ENCODE measurements around the gene C5orf58.

C5orf58 gene

DNA sequence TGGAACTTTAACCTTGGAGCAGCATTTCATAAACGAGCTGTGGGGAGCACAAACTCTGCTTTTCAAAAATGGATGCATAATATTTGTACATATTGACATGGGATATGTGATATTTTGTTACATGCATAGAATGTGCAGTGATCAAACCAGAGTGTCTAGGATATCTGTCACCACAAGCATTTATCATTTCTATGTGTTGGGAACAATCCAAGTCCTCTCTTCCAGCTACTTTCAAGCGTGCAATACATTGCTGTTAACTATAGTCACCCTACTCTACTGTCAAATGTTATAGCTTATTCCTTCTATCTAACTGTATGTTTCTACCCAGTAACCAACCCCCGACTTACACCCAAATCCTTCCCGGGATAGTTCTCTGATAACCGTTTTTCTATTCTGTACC, 15.0 kb upstream of the C5orf58 start:
- H2BK15ac ChIP-seq (ENCODE audit: low read depth, poor library complexity, severe bottlenecking) = no peak overlapping the region
- no peak overlapping the region for H2BK120ac ChIP-seq (ENCODE audit: low read depth, low read length)
- 99% methylated on average over 5 of the region's 5 CpGs for WGBS
- no peak overlapping the region for H3K27ac ChIP-seq (ENCODE audit: low read length, poor library complexity, severe bottlenecking)
- no peak overlapping the region for H4K91ac ChIP-seq (ENCODE audit: low read length)
- no peak overlapping the region for H3K9ac ChIP-seq (ENCODE audit: low read length)
- no peaks in the 10 kb centered on the region for H3K27me3 ChIP-seq (ENCODE audit: control insufficient read depth in 1 of 2, insufficient read depth in 1 of 2, low read length in 2 of 2)
- peaks cover 4% of the 10 kb centered on the region for H3K4me1 ChIP-seq (ENCODE audit: control insufficient read depth, insufficient read depth, low read depth, low read length)
- H3K14ac ChIP-seq (ENCODE audit: low read length in 2 of 2) = no peak overlapping the region
- H2AK5ac ChIP-seq (ENCODE audit: low read length, severe bottlenecking) = no peak overlapping the region
- no peak overlapping the region for H3K4ac ChIP-seq (ENCODE audit: low read depth in 1 of 2, low read length in 2 of 2)
- H2AFZ ChIP-seq (ENCODE audit: low read depth, low read length) = no peak overlapping the region
- H3K18ac ChIP-seq (ENCODE audit: low read depth in 1 of 2, low read length in 2 of 2) = no peak overlapping the region
- no peak overlapping the region for H2BK5ac ChIP-seq (ENCODE audit: low read depth, low read length, poor library complexity, severe bottlenecking)
- no peak for DNase-seq
- H3K9me3 ChIP-seq (ENCODE audit: control insufficient read depth, low read length) = no peaks in the 10 kb centered on the region
- H4K8ac ChIP-seq (ENCODE audit: low read length) = no peak overlapping the region
- H2BK12ac ChIP-seq (ENCODE audit: low read length in 2 of 2) = no peak overlapping the region
- no peaks in the 10 kb centered on the region for H3K79me1 ChIP-seq (replicated peaks; ENCODE audit: low read length, poor library complexity, severe bottlenecking)
- H3K4me3 ChIP-seq (ENCODE audit: insufficient read depth in 1 of 2, low read depth in 1 of 2, low read length in 2 of 2) = no peak overlapping the region
- H3K23ac ChIP-seq (ENCODE audit: low read length in 2 of 2) = no peak overlapping the region
- H3K36me3 ChIP-seq (ENCODE audit: control insufficient read depth in 1 of 2, insufficient read depth in 2 of 2, low read depth in 1 of 2, low read length in 2 of 2) = no peaks in the 10 kb centered on the region
- H3K4me2 ChIP-seq (ENCODE audit: low read length, poor library complexity, severe bottlenecking) = no peak overlapping the region

DNA sequence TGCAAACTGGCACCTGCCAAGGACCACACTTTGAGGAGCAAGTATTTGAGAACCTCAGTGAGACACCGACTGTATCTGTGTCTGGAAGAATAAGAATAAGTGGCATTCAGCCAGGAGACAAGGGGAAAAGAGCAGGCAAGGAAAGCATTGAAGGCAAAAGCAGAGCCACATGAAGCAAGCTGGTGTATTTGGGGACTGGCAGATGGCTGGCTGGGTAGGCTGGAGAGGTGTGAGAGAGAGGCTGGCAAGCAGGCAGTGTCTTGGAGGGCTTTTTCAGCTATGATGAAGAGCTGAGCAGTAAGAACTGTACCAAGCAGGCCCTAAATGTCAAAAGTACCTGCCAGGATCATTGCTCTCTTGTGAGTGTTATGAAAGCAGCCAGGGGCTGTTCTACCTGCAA, 14.1 kb upstream of the C5orf58 start:
- Histone ChIP-seq H3K4me1 (ENCODE audit: control insufficient read depth, insufficient read depth, low read depth, low read length) (peaks cover 4% of the 10 kb centered on the region), H2AFZ (ENCODE audit: low read depth, low read length) (no peak overlapping the region), H3K4ac (ENCODE audit: low read depth in 1 of 2, low read length in 2 of 2) (no peak overlapping the region), H4K8ac (ENCODE audit: low read length) (no peak overlapping the region), H3K36me3 (ENCODE audit: control insufficient read depth in 1 of 2, insufficient read depth in 2 of 2, low read depth in 1 of 2, low read length in 2 of 2) (no peaks in the 10 kb centered on the region), H2BK15ac (ENCODE audit: low read depth, poor library complexity, severe bottlenecking) (no peak overlapping the region), H2BK120ac (ENCODE audit: low read depth, low read length) (no peak overlapping the region), H3K27me3 (ENCODE audit: control insufficient read depth in 1 of 2, insufficient read depth in 1 of 2, low read length in 2 of 2) (no peaks in the 10 kb centered on the region), H3K23ac (ENCODE audit: low read length in 2 of 2) (no peak overlapping the region), H3K79me1 (replicated peaks; ENCODE audit: low read length, poor library complexity, severe bottlenecking) (no peaks in the 10 kb centered on the region), H3K4me3 (ENCODE audit: insufficient read depth in 1 of 2, low read depth in 1 of 2, low read length in 2 of 2) (no peak overlapping the region), H4K91ac (ENCODE audit: low read length) (peak overlapping the region; percentile 86), H3K9ac (ENCODE audit: low read length) (no peak overlapping the region), H3K9me3 (ENCODE audit: control insufficient read depth, low read length) (no peaks in the 10 kb centered on the region), H3K18ac (ENCODE audit: low read depth in 1 of 2, low read length in 2 of 2) (peak overlapping the region; percentile 46 to 83), H2BK12ac (ENCODE audit: low read length in 2 of 2) (peak overlapping the region; percentile 12 to 97), H2BK5ac (ENCODE audit: low read depth, low read length, poor library complexity, severe bottlenecking) (no peak overlapping the region), H3K4me2 (ENCODE audit: low read length, poor library complexity, severe bottlenecking) (no peak overlapping the region), H3K27ac (ENCODE audit: low read length, poor library complexity, severe bottlenecking) (no peak overlapping the region), H3K14ac (ENCODE audit: low read length in 2 of 2) (peak overlapping the region in 1 of 2 experiments; percentile 53), H2AK5ac (ENCODE audit: low read length, severe bottlenecking) (no peak overlapping the region)
- WGBS = 73% methylated on average over 1 of the region's 1 CpG
- no peak for DNase-seq

GRCh38 chr5:170219615-170220014, 13.2 kb upstream of the C5orf58 start:
- H3K79me1 ChIP-seq (replicated peaks; ENCODE audit: low read length, poor library complexity, severe bottlenecking) = no peaks in the 10 kb centered on the region
- H3K14ac ChIP-seq (ENCODE audit: low read length in 2 of 2) = no peak overlapping the region
- DNase-seq = peak; percentile 86
- H2AK5ac ChIP-seq (ENCODE audit: low read length, severe bottlenecking) = no peak overlapping the region
- peak overlapping the region; percentile 30 for H3K9ac ChIP-seq (ENCODE audit: low read length)
- H2AFZ ChIP-seq (ENCODE audit: low read depth, low read length) = no peak overlapping the region
- H3K9me3 ChIP-seq (ENCODE audit: control insufficient read depth, low read length) = no peaks in the 10 kb centered on the region
- WGBS = 0% methylated on average over 1 of the region's 2 CpGs
- H3K4me3 ChIP-seq (ENCODE audit: insufficient read depth in 1 of 2, low read depth in 1 of 2, low read length in 2 of 2) = no peak overlapping the region
- H3K4me2 ChIP-seq (ENCODE audit: low read length, poor library complexity, severe bottlenecking) = no peak overlapping the region
- no peak overlapping the region for H3K23ac ChIP-seq (ENCODE audit: low read length in 2 of 2)
- H4K91ac ChIP-seq (ENCODE audit: low read length) = no peak overlapping the region
- no peak overlapping the region for H2BK12ac ChIP-seq (ENCODE audit: low read length in 2 of 2)
- no peaks in the 10 kb centered on the region for H3K27me3 ChIP-seq (ENCODE audit: control insufficient read depth in 1 of 2, insufficient read depth in 1 of 2, low read length in 2 of 2)
- H3K4ac ChIP-seq (ENCODE audit: low read depth in 1 of 2, low read length in 2 of 2) = no peak overlapping the region
- no peak overlapping the region for H2BK15ac ChIP-seq (ENCODE audit: low read depth, poor library complexity, severe bottlenecking)
- no peak overlapping the region for H2BK5ac ChIP-seq (ENCODE audit: low read depth, low read length, poor library complexity, severe bottlenecking)
- H3K36me3 ChIP-seq (ENCODE audit: control insufficient read depth in 1 of 2, insufficient read depth in 2 of 2, low read depth in 1 of 2, low read length in 2 of 2) = no peaks in the 10 kb centered on the region
- no peak overlapping the region for H2BK120ac ChIP-seq (ENCODE audit: low read depth, low read length)
- H3K27ac ChIP-seq (ENCODE audit: low read length, poor library complexity, severe bottlenecking) = peak overlapping the region; percentile 58
- H3K18ac ChIP-seq (ENCODE audit: low read depth in 1 of 2, low read length in 2 of 2) = no peak overlapping the region
- H4K8ac ChIP-seq (ENCODE audit: low read length) = no peak overlapping the region
- peaks cover 4% of the 10 kb centered on the region for H3K4me1 ChIP-seq (ENCODE audit: control insufficient read depth, insufficient read depth, low read depth, low read length)

DNA sequence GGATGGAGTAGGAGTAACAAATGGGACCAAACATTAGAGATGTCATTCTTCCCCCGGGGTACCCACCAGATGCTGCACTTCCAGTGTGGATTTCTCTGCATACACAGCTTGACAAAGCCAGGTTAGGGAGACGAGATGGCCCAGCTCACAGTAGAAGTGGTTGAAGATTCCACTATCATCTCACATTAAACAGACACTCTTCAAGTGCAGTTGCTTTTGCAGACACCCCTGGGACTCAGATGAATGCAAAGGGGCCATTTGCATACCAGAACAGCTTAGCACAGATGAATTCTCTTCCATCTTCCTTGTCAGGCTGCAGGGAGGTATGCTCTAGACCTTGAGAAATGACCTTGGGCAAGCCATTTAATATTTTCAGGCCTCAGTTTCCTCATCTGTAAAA, 12.6 kb upstream of the C5orf58 start:
- peak; percentile 66 for DNase-seq
- Histone ChIP-seq H2BK15ac (ENCODE audit: low read depth, poor library complexity, severe bottlenecking) (no peak overlapping the region), H3K79me1 (replicated peaks; ENCODE audit: low read length, poor library complexity, severe bottlenecking) (no peaks in the 10 kb centered on the region), H4K8ac (ENCODE audit: low read length) (peak overlapping the region; percentile 7), H3K4ac (ENCODE audit: low read depth in 1 of 2, low read length in 2 of 2) (no peak overlapping the region), H3K18ac (ENCODE audit: low read depth in 1 of 2, low read length in 2 of 2) (peak overlapping the region; percentile 1 to 30), H2BK120ac (ENCODE audit: low read depth, low read length) (no peak overlapping the region), H3K36me3 (ENCODE audit: control insufficient read depth in 1 of 2, insufficient read depth in 2 of 2, low read depth in 1 of 2, low read length in 2 of 2) (no peaks in the 10 kb centered on the region), H3K27ac (ENCODE audit: low read length, poor library complexity, severe bottlenecking) (no peak overlapping the region), H2BK5ac (ENCODE audit: low read depth, low read length, poor library complexity, severe bottlenecking) (no peak overlapping the region), H3K23ac (ENCODE audit: low read length in 2 of 2) (no peak overlapping the region), H3K14ac (ENCODE audit: low read length in 2 of 2) (no peak overlapping the region), H3K9me3 (ENCODE audit: control insufficient read depth, low read length) (no peaks in the 10 kb centered on the region), H4K91ac (ENCODE audit: low read length) (no peak overlapping the region), H3K27me3 (ENCODE audit: control insufficient read depth in 1 of 2, insufficient read depth in 1 of 2, low read length in 2 of 2) (no peaks in the 10 kb centered on the region), H2BK12ac (ENCODE audit: low read length in 2 of 2) (no peak overlapping the region), H3K4me3 (ENCODE audit: insufficient read depth in 1 of 2, low read depth in 1 of 2, low read length in 2 of 2) (no peak overlapping the region), H2AFZ (ENCODE audit: low read depth, low read length) (no peak overlapping the region), H3K4me2 (ENCODE audit: low read length, poor library complexity, severe bottlenecking) (no peak overlapping the region), H3K4me1 (ENCODE audit: control insufficient read depth, insufficient read depth, low read depth, low read length) (peaks cover 4% of the 10 kb centered on the region), H3K9ac (ENCODE audit: low read length) (no peak overlapping the region), H2AK5ac (ENCODE audit: low read length, severe bottlenecking) (no peak overlapping the region)
- 15% methylated on average over 2 of the region's 2 CpGs for WGBS
